Chondrocyte (in vitro differentiated cells): ENCODE results near the gene SLC25A13. TPM values are rescaled to one million over a fixed set of nuclear protein-coding genes. Genes with fewer than 3 reads are reported as not detected.
A peak's percentile ranks its signal among the peaks of the same experiment; 100 is the strongest.

Experiments used
- DNase-seq: peaks from one replicate; pipeline ENCODE4 v3.0.0; 2021; ENCODE audit warnings: mixed read lengths, low spot score
- H3K27ac Mint-ChIP-seq: one replicate; pipeline ENCODE4 v1.8.0; 2021; ENCODE audit warnings: mild to moderate bottlenecking, moderate library complexity, mixed read lengths; ENCODE audit not compliant: unreplicated experiment
- H3K27me3 Mint-ChIP-seq: 2 replicates; pipeline ENCODE4 v1.8.0; 2021; ENCODE audit warnings: low read depth, mixed read lengths
- H3K36me3 Mint-ChIP-seq: 2 replicates; pipeline ENCODE4 v1.8.0; 2021; ENCODE audit warnings: low read depth, mixed read lengths
- H3K4me1 Mint-ChIP-seq: 2 replicates; pipeline ENCODE4 v1.8.0; 2021; ENCODE audit warnings: low read depth, mild to moderate bottlenecking, mixed read lengths
- H3K4me3 Mint-ChIP-seq: one replicate; pipeline ENCODE4 v1.8.0; 2021; ENCODE audit warnings: mild to moderate bottlenecking, moderate library complexity, mixed read lengths; ENCODE audit not compliant: unreplicated experiment
- H3K9me3 Mint-ChIP-seq: 2 replicates; pipeline ENCODE4 v1.8.0; 2021; ENCODE audit warnings: low read depth, mixed read lengths
- CTCF ChIP-seq: fragments of 200-600 bp; sonication (generic); IDR thresholded peaks from 2 replicates; pipeline ENCODE4 v1.5.0; 2021; ENCODE audit warnings: antibody characterized with exemption, mild to moderate bottlenecking, moderate library complexity
- microRNA-seq: library from miRNA; unstranded; fragments of <30 nt; microRNA quantifications from one replicate; pipeline ENCODE4 v1.2.0, GENCODE V29; 2020; ENCODE audit warnings: borderline number of aligned reads
- total RNA-seq: library from RNA; stranded (reverse); gene quantifications from 3 replicates; pipeline ENCODE4 v1.2.1, GENCODE V29; 2021

SLC25A13 gene
- total RNA-seq, 1 donor from 2014 or later, result 26.6 TPM

GRCh38 chr7:96080027-96080426 is 241.9 kb downstream of the SLC25A13 start:
- Mint-ChIP-seq H3K4me1 (peaks cover 9% of the 10 kb centered on the region), H3K9me3 (no peaks in the 10 kb centered on the region), H3K36me3 (peaks cover 4% of the 10 kb centered on the region), H3K27ac (no peak overlapping the region), H3K27me3 (no peaks in the 10 kb centered on the region), H3K4me3 (no peak overlapping the region)
- TF ChIP-seq CTCF, result no peak
- DNase-seq, result no peak

- no peaks in the 10 kb centered on the region for H3K9me3 Mint-ChIP-seq
- H3K4me3 Mint-ChIP-seq, result peak overlapping the region; percentile 83
- peaks cover 7% of the 10 kb centered on the region for H3K4me1 Mint-ChIP-seq
- no peaks in the 10 kb centered on the region for H3K27me3 Mint-ChIP-seq
- no peak overlapping the region for H3K27ac Mint-ChIP-seq
- no peak for TF ChIP-seq CTCF
- no peak for DNase-seq
- peaks cover 4% of the 10 kb centered on the region for H3K36me3 Mint-ChIP-seq
Observed at GRCh38 chr7:96076350-96076707, 245.6 kb downstream of the SLC25A13 start.

GRCh38 chr7:96075510-96076349 is 246.2 kb downstream of the SLC25A13 start:
- H3K4me1 Mint-ChIP-seq, result peaks cover 7% of the 10 kb centered on the region
- no peak overlapping the region for H3K27ac Mint-ChIP-seq
- no peak for DNase-seq
- TF ChIP-seq CTCF, result peak; percentile 99
- H3K9me3 Mint-ChIP-seq, result no peaks in the 10 kb centered on the region
- H3K36me3 Mint-ChIP-seq, result peaks cover 1% of the 10 kb centered on the region
- H3K4me3 Mint-ChIP-seq, result peak overlapping the region; percentile 83
- H3K27me3 Mint-ChIP-seq, result no peaks in the 10 kb centered on the region

- H3K27me3 Mint-ChIP-seq, result no peaks in the 10 kb centered on the region
Observed at GRCh38 chr7:96074871-96075270, 247.0 kb downstream of the SLC25A13 start.

More at GRCh38 chr7:96074871-96075270, 247.0 kb downstream of the SLC25A13 start:
- Mint-ChIP-seq H3K4me3 (no peak overlapping the region), H3K9me3 (no peaks in the 10 kb centered on the region), H3K27ac (no peak overlapping the region), H3K36me3 (no peaks in the 10 kb centered on the region), H3K4me1 (peaks cover 7% of the 10 kb centered on the region)
- TF ChIP-seq CTCF, result no peak
- no peak for DNase-seq

Small RNA genes within 50 kb of the gene (microRNA-seq; reads per million reads assigned to microRNA genes)
- not detected for gene MIR591
